HL-60 (cell line): Measurements from ENCODE around the gene MED16.
"Not testable (repeated sequence)": the region's sequence is repeated elsewhere in the genome, so short reads cannot be mapped to it uniquely, and the experiment has no call there.

Experiments used
- DNase-seq, 2 experiments: peaks; one replicate each; pipeline ENCODE4 v3.0.0-alpha.2; 2010 to 2020; ENCODE audit warnings: low read depth in 1 of 2, low spot score in 1 of 2
- H3K27ac ChIP-seq: fragments of 250-450 bp; sonication (Bioruptor Pico); replicated peaks from 2 replicates; pipeline ENCODE4 v1.5.1; 2020; ENCODE audit warnings: mild to moderate bottlenecking, moderate library complexity
- H3K27me3 ChIP-seq: fragments of 250-450 bp; sonication (Bioruptor Pico); 2 replicates; pipeline ENCODE4 v1.5.1; 2021; ENCODE audit warnings: mild to moderate bottlenecking, moderate library complexity; ENCODE audit not compliant: insufficient read depth, poor library complexity, severe bottlenecking
- H3K4me3 ChIP-seq: replicated peaks from 2 replicates; pipeline ENCODE4 v1.5.1; 2011; ENCODE audit warnings: mild to moderate bottlenecking, control low read depth, low read length; ENCODE audit not compliant: insufficient read depth
- GABPA ChIP-seq: IDR thresholded peaks from 2 replicates; pipeline ENCODE4 v1.6.1; 2012; ENCODE audit warnings: low read depth
- POLR2AphosphoS5 ChIP-seq: IDR thresholded peaks from 2 replicates; pipeline ENCODE4 v1.6.1; 2012; ENCODE audit warnings: low read depth
- SPI1 ChIP-seq: IDR thresholded peaks from 2 replicates; pipeline ENCODE4 v1.6.1; 2012; ENCODE audit warnings: low read depth, mild to moderate bottlenecking, borderline replicate concordance
- TF ChIP-seq, protein P1 (sequence below): IDR thresholded peaks from 2 replicates; pipeline ENCODE4 v1.6.1; 2012; ENCODE audit warnings: low read depth; ENCODE audit not compliant: insufficient replicate concordance
- TF ChIP-seq, protein P2 (sequence below): IDR thresholded peaks from one replicate; pipeline ENCODE4 v1.5.1; 2011; ENCODE audit warnings: low read length, control low read depth, inconsistent platforms; ENCODE audit not compliant: insufficient read depth

The MED16 gene

DNA sequence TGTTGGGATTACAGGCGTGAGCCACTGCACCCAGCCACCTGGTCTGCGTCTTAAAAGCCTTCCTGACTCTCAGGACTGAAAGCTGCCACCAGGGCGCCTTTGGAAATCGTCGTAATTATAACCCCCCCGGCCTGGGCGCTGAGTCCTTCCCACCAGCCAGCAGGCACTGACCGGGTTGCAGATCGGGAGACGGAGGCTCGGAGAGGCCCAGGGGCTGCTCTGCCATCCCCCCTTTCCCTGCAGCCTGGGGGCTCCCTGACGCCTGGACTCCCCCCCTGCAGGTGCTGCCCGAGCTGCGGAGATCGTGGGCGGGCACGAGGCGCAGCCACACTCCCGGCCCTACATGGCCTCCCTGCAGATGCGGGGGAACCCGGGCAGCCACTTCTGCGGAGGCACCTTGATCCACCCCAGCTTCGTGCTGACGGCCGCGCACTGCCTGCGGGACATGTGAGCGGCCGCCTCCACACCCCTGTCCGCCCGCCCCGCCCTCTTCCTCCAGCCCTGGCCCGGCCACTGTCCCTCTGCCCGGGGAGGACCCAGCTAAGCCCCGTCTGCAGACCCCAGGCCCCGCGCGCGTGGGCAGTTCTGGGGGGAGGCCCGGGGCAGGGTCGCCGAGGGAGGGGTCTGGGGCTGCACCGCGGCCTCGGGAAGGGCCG, 49.7 kb downstream of the MED16 start:
- H3K27ac ChIP-seq, result peak overlapping the region; percentile 74
- H3K4me3 ChIP-seq, result peak overlapping the region; percentile 68
- H3K27me3 ChIP-seq, result no peaks in the 10 kb centered on the region
- TF ChIP-seq POLR2AphosphoS5, result peak; percentile 69; the same call in 1 of the 2 replicates
- no peak for TF ChIP-seq SPI1
- no peak for TF ChIP-seq GABPA
- TF ChIP-seq, protein P1, sequence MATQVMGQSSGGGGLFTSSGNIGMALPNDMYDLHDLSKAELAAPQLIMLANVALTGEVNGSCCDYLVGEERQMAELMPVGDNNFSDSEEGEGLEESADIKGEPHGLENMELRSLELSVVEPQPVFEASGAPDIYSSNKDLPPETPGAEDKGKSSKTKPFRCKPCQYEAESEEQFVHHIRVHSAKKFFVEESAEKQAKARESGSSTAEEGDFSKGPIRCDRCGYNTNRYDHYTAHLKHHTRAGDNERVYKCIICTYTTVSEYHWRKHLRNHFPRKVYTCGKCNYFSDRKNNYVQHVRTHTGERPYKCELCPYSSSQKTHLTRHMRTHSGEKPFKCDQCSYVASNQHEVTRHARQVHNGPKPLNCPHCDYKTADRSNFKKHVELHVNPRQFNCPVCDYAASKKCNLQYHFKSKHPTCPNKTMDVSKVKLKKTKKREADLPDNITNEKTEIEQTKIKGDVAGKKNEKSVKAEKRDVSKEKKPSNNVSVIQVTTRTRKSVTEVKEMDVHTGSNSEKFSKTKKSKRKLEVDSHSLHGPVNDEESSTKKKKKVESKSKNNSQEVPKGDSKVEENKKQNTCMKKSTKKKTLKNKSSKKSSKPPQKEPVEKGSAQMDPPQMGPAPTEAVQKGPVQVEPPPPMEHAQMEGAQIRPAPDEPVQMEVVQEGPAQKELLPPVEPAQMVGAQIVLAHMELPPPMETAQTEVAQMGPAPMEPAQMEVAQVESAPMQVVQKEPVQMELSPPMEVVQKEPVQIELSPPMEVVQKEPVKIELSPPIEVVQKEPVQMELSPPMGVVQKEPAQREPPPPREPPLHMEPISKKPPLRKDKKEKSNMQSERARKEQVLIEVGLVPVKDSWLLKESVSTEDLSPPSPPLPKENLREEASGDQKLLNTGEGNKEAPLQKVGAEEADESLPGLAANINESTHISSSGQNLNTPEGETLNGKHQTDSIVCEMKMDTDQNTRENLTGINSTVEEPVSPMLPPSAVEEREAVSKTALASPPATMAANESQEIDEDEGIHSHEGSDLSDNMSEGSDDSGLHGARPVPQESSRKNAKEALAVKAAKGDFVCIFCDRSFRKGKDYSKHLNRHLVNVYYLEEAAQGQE, result no peak
- DNase-seq, result peak in 1 of 2 experiments; percentile 63

DNA sequence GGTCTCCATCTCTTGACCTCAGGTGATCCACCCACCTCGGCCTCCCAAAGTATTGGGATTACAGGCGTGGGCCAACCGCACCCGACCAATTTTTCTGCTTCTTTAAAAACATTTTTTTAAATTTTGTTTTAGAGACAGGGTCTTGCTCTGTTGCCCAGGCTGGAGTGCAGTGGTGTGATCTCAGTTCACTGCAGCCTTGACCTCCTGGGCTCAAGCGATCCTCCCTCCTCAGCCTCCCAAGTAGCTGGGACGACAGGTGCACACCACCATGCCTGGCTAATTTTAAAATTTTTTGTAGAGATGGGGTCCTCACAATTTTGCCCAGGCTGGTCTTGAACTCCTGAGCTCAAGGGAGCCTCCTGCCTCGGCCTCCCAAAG, 50.2 kb downstream of the MED16 start:
- Histone ChIP-seq H3K27ac (peak overlapping the region; percentile 74), H3K4me3 (peak overlapping the region; percentile 68)
- not testable (repeated sequence) for H3K27me3 ChIP-seq, DNase-seq

DNA sequence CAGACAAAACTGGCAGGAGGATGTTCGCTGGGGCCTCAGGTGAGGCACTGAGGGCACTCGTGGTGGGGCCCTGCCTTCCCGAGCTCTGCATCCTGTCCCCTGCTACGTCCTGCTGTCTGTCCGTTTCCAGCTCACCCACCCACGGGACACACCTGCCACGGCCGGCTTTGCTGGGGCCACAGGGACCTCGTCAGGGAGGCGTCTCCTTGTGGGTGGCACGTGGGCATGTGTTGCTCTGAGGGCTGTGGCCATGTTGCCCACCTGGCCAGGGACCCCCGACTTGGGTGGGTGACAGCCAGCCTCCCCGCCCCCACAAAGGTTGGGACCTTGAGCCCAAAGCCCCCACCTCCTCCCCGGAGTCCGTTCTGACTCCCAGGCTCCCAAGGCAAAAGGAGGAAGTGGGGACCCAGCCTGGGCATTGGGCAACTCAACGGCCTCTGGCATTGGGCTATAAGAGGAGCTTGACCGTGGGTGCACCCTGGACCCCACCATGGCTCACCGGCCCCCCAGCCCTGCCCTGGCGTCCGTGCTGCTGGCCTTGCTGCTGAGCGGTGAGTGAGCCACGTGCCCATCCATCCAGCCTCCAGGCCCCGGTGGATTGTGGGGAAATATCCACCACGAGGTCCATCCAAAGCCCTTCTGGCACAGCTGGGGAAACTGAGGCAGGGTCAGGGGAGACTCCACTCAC, 52.3 kb downstream of the MED16 start, which contains the start of gene PRTN3:
PRTN3 (plus strand) TSS at position 481 of the 688 bp plus-strand sequence; CDS start at position 491, 10 bp downstream.
- Histone ChIP-seq H3K4me3 (peak within 1 kb of the TSS; percentile 68), H3K27me3 (no peaks in the 10 kb centered on the region), H3K27ac (peak within 1 kb of the TSS; percentile 82)
- TF ChIP-seq POLR2AphosphoS5 (peak; percentile 98), SPI1 (peak; percentile 98), GABPA (no peak)
- TF ChIP-seq, protein P2, sequence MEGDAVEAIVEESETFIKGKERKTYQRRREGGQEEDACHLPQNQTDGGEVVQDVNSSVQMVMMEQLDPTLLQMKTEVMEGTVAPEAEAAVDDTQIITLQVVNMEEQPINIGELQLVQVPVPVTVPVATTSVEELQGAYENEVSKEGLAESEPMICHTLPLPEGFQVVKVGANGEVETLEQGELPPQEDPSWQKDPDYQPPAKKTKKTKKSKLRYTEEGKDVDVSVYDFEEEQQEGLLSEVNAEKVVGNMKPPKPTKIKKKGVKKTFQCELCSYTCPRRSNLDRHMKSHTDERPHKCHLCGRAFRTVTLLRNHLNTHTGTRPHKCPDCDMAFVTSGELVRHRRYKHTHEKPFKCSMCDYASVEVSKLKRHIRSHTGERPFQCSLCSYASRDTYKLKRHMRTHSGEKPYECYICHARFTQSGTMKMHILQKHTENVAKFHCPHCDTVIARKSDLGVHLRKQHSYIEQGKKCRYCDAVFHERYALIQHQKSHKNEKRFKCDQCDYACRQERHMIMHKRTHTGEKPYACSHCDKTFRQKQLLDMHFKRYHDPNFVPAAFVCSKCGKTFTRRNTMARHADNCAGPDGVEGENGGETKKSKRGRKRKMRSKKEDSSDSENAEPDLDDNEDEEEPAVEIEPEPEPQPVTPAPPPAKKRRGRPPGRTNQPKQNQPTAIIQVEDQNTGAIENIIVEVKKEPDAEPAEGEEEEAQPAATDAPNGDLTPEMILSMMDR, result no peak
- TF ChIP-seq, protein P1, result no peak
- DNase-seq, result peak; percentile 90

DNA sequence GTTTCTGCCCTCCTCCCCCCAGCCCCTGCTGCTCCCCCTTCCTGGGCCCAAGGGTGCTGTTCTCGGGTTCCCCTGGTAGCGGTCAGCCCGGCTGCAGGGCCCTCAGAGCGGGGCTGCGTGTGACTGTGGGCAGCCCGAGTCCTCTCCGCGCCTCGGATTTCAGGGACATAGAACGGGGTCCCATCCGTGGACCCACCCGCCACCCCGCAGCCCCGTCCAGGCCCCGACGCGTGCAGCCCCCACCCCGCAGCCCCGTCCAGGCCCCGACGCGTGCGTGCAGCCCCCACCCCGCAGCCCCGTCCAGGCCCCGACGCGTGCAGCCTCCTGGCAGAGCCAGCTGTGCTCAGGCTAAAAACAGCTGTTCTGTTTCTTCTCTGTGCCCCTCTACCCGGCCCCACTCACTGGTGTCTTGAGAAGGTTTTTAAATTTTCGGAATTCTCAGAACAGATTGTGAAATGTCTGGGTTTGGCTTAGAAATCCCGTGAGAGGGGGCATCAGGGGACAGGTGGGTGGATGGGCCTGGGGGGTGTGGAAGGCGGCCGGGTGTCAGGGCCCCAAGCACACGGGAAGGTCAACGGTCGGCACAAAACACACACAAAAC, 57.7 kb downstream of the MED16 start:
- no peaks in the 10 kb centered on the region for H3K27me3 ChIP-seq
- no peak overlapping the region for H3K27ac ChIP-seq
- no peak for TF ChIP-seq SPI1
- TF ChIP-seq GABPA, result no peak
- TF ChIP-seq, protein P2, result no peak
- TF ChIP-seq, protein P1, result no peak
- TF ChIP-seq POLR2AphosphoS5, result no peak
- H3K4me3 ChIP-seq, result no peak overlapping the region
- no peak for DNase-seq
